Karpas-422 (cell line): ENCODE results near the gene SLC48A1. TPM values are rescaled to one million over a fixed set of nuclear protein-coding genes. Genes with fewer than 3 reads are reported as not detected.

Source experiments
- DNase-seq: peaks from one replicate; pipeline ENCODE4 v3.0.0-alpha.2; 2015
- H2AFZ ChIP-seq: fragments of 200-600 bp; sonication (generic); 2 replicates; pipeline ENCODE4 v1.6.1; 2014; ENCODE audit warnings: antibody characterized with exemption, low read length, mixed read lengths
- H3K27ac ChIP-seq: fragments of 200-600 bp; sonication (generic); 2 replicates; pipeline ENCODE4 v1.5.1; 2014; ENCODE audit warnings: mild to moderate bottlenecking, low read length, moderate library complexity
- H3K27me3 ChIP-seq: fragments of 200-600 bp; sonication (generic); 2 replicates; pipeline ENCODE4 v1.6.1; 2014; ENCODE audit warnings: low read length, mixed read lengths
- H3K36me3 ChIP-seq: fragments of 200-600 bp; sonication (generic); 2 replicates; pipeline ENCODE4 v1.6.1; 2014; ENCODE audit warnings: low read length, mixed read lengths; ENCODE audit not compliant: insufficient read depth
- H3K4me1 ChIP-seq: fragments of 200-600 bp; sonication (generic); 2 replicates; pipeline ENCODE4 v1.6.1; 2014; ENCODE audit warnings: mild to moderate bottlenecking, low read length, mixed read lengths
- H3K4me2 ChIP-seq: fragments of 200-600 bp; sonication (generic); 2 replicates; pipeline ENCODE4 v1.6.1; 2014; ENCODE audit warnings: low read length, low read depth, mild to moderate bottlenecking; ENCODE audit not compliant: poor library complexity, severe bottlenecking
- H3K4me3 ChIP-seq: fragments of 200-600 bp; sonication (generic); 2 replicates; pipeline ENCODE4 v1.5.1; 2014; ENCODE audit warnings: mild to moderate bottlenecking, antibody characterized with exemption, low read length, mixed read lengths
- H3K79me2 ChIP-seq: fragments of 200-600 bp; sonication (generic); 2 replicates; pipeline ENCODE4 v1.6.1; 2014; ENCODE audit warnings: mild to moderate bottlenecking, low read length, mixed read lengths
- H3K9ac ChIP-seq: fragments of 200-600 bp; sonication (generic); 2 replicates; pipeline ENCODE4 v1.6.0; 2014; ENCODE audit warnings: low read length
- H3K9me2 ChIP-seq: fragments of 200-600 bp; sonication (generic), shearing (Covaris generic); replicated peaks from 2 replicates; pipeline ENCODE4 v1.6.0; 2014; ENCODE audit warnings: mild to moderate bottlenecking, low read length, moderate library complexity; ENCODE audit not compliant: insufficient read depth
- H3K9me3 ChIP-seq: fragments of 300-700, 200-600 bp; sonication (generic); 2 replicates; pipeline ENCODE4 v1.6.1; 2014; ENCODE audit warnings: low read length, mixed read lengths
- H4K20me1 ChIP-seq: fragments of 200-600 bp; sonication (generic); 2 replicates; pipeline ENCODE4 v1.6.1; 2014; ENCODE audit warnings: mild to moderate bottlenecking, antibody characterized with exemption, low read length, low read depth; ENCODE audit not compliant: insufficient read depth
- total RNA-seq: library from RNA; depleted of rRNA; stranded (reverse); fragments of >200 nt; shearing (Covaris generic); gene quantifications from 2 replicates; pipeline ENCODE4 v1.2.3, GENCODE V29; 2014; ENCODE audit warnings: low replicate concordance

SLC48A1 gene
- total RNA-seq, 1 experiment from 2014 or later, result 21.9 TPM

- H3K27ac ChIP-seq, result peak overlapping the region; percentile 74
- peak overlapping the region; percentile 75 for H3K4me2 ChIP-seq
- H4K20me1 ChIP-seq, result no peaks in the 10 kb centered on the region
- H3K4me3 ChIP-seq, result peak overlapping the region; percentile 71; the same call in 1 of the 2 replicates
- H3K9ac ChIP-seq, result peak overlapping the region; percentile 44
- peaks cover 63% of the 10 kb centered on the region for H3K4me1 ChIP-seq
- no peak for DNase-seq
- H3K79me2 ChIP-seq, result peaks cover 27% of the 10 kb centered on the region
- no peaks in the 10 kb centered on the region for H3K27me3 ChIP-seq
- no peaks in the 10 kb centered on the region for H3K36me3 ChIP-seq
- no peaks in the 10 kb centered on the region for H3K9me3 ChIP-seq
- H3K9me2 ChIP-seq, result no peaks in the 10 kb centered on the region
- no peak overlapping the region for H2AFZ ChIP-seq
Observed at GRCh38 chr12:47774663-47775062, 1.6 kb downstream of the SLC48A1 start.

DNA sequence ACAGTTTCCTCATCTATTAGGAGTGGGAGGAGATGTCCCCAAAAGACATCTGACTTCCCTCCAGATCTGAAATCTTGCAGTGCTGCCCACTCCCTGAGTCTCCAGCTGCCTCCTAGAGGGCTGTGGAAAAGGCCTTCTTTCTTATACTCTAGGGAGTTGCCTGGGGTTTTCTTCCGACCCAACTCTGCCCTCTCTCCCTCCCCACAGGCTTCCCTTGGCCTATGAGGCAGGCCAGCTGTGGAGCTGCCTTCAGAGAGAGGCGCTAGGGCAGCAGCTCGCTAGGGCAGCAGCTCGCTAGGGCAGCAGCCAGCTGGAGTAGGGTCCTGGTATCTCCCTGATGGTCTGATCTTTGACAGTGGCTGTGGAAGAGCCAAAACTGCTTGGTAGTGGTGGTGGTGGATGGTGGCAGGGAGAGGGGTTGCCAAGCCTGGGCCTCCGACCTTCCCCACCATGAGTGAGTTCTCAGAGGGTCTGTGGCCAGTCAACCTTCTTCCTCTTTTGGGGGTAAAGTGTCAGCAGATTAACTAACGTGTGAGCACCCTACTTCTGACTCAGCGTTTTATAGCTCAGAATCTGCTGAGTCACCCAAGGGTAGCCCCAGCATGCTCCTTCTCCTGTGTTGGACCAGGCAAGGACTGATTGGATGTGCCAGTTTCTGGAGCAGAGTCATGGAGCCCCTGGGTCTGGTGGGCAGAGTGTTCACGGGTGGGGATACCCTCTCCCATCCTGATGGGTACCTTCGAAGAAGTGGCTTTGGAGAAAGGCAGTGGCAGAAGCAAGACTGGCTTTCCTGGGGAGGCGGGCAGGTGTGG lies 2.3 kb downstream of the SLC48A1 start:
- no peaks in the 10 kb centered on the region for H3K27me3 ChIP-seq

GRCh38 chr12:47776471-47777143 lies 3.6 kb downstream of the SLC48A1 start:
- Histone ChIP-seq H3K9me2 (no peaks in the 10 kb centered on the region), H3K27me3 (no peaks in the 10 kb centered on the region), H3K27ac (peak overlapping the region; percentile 74), H3K4me1 (peaks cover 64% of the 10 kb centered on the region), H3K79me2 (peaks cover 27% of the 10 kb centered on the region), H3K4me2 (peak overlapping the region; percentile 22), H3K9ac (peak overlapping the region; percentile 38), H3K4me3 (no peak overlapping the region), H4K20me1 (no peaks in the 10 kb centered on the region), H2AFZ (no peak overlapping the region), H3K36me3 (no peaks in the 10 kb centered on the region), H3K9me3 (no peaks in the 10 kb centered on the region)
- no peak for DNase-seq

More for the DNA sequence above, 2.3 kb downstream of the SLC48A1 start:
- Histone ChIP-seq H3K9ac (peak overlapping the region; percentile 44), H3K9me3 (no peaks in the 10 kb centered on the region), H3K4me1 (peaks cover 64% of the 10 kb centered on the region), H3K9me2 (no peaks in the 10 kb centered on the region), H3K36me3 (no peaks in the 10 kb centered on the region), H3K4me3 (peak overlapping the region; percentile 0; the same call in 1 of the 2 replicates), H4K20me1 (no peaks in the 10 kb centered on the region), H3K27ac (peak overlapping the region; percentile 74), H3K79me2 (peaks cover 27% of the 10 kb centered on the region), H3K4me2 (peak overlapping the region; percentile 75), H2AFZ (no peak overlapping the region)
- peak; percentile 86 for DNase-seq

DNA sequence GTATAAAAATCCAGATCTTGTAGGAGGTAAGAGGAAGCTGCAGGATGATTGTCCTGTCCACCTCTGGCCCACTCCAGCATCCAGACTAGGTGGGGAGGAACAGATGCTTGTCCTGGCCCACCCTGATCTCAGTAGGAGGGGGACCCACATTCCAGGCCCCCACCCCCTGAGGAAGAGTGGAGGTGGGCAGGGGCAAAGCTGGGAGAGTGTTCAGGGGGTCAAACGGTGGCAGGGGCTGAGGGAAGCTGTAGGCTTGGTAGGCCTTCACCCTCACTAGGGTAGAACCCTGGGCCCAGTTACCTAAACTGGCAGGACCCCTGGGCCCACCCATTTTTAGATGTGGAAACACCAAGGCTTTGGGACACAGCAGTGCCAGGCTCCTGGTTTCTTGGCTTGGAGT lies 4.1 kb downstream of the SLC48A1 start:
- Histone ChIP-seq H3K79me2 (peaks cover 27% of the 10 kb centered on the region), H3K4me3 (no peak overlapping the region), H3K27ac (peak overlapping the region; percentile 74), H3K36me3 (no peaks in the 10 kb centered on the region), H3K27me3 (no peaks in the 10 kb centered on the region), H3K9ac (peak overlapping the region; percentile 38), H3K4me1 (peaks cover 66% of the 10 kb centered on the region), H2AFZ (no peak overlapping the region), H4K20me1 (no peaks in the 10 kb centered on the region), H3K4me2 (peak overlapping the region; percentile 22), H3K9me3 (no peaks in the 10 kb centered on the region), H3K9me2 (no peaks in the 10 kb centered on the region)
- DNase-seq, result no peak

- Histone ChIP-seq H3K4me3 (no peak overlapping the region), H2AFZ (no peak overlapping the region), H3K9me3 (no peaks in the 10 kb centered on the region), H3K27me3 (no peaks in the 10 kb centered on the region), H3K4me2 (peak overlapping the region; percentile 22), H3K4me1 (peaks cover 69% of the 10 kb centered on the region), H3K79me2 (peaks cover 27% of the 10 kb centered on the region), H3K27ac (peak overlapping the region; percentile 74), H3K9me2 (no peaks in the 10 kb centered on the region), H3K36me3 (no peaks in the 10 kb centered on the region), H4K20me1 (no peaks in the 10 kb centered on the region), H3K9ac (0 out of 2 replicates have a peak overlapping the region, but pooled peaks have one; percentile 1)
- no peak for DNase-seq
Observed at GRCh38 chr12:47777741-47778558, 4.9 kb downstream of the SLC48A1 start.

DNA sequence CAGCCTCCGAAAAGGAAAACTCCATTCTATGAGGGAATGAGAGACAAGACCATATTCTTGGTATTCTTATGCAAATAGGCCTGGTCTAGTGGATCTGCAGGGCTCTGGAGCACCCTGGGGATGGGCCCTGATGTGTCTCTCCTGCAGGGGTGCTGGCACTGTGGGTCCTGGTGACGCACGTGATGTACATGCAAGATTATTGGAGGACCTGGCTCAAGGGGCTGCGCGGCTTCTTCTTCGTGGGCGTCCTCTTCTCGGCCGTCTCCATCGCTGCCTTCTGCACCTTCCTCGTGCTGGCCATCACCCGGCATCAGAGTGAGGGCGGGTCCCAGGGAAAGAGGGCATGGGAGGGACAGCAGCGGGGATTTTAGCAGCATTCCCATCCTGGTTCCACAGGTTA lies 5.8 kb downstream of the SLC48A1 start:
- no peaks in the 10 kb centered on the region for H3K9me2 ChIP-seq
- H3K27me3 ChIP-seq, result no peaks in the 10 kb centered on the region
- H3K4me2 ChIP-seq, result peak overlapping the region; percentile 14
- no peaks in the 10 kb centered on the region for H4K20me1 ChIP-seq
- H3K79me2 ChIP-seq, result peaks cover 23% of the 10 kb centered on the region
- H3K9ac ChIP-seq, result no peak overlapping the region
- H3K27ac ChIP-seq, result peak overlapping the region; percentile 74
- H3K9me3 ChIP-seq, result no peaks in the 10 kb centered on the region
- no peak for DNase-seq
- peaks cover 72% of the 10 kb centered on the region for H3K4me1 ChIP-seq
- no peak overlapping the region for H3K4me3 ChIP-seq
- peaks cover 6% of the 10 kb centered on the region; the same call in 1 of the 2 replicates for H3K36me3 ChIP-seq
- no peak overlapping the region for H2AFZ ChIP-seq

GRCh38 chr12:47779301-47779942 lies 6.4 kb downstream of the SLC48A1 start:
- H3K36me3 ChIP-seq, result peaks cover 6% of the 10 kb centered on the region; the same call in 1 of the 2 replicates
- H4K20me1 ChIP-seq, result no peaks in the 10 kb centered on the region
- H3K27ac ChIP-seq, result no peak overlapping the region
- no peaks in the 10 kb centered on the region for H3K27me3 ChIP-seq
- H3K9me2 ChIP-seq, result no peaks in the 10 kb centered on the region
- peaks cover 67% of the 10 kb centered on the region for H3K4me1 ChIP-seq
- no peaks in the 10 kb centered on the region for H3K9me3 ChIP-seq
- DNase-seq, result peak; percentile 97
- H3K4me2 ChIP-seq, result no peak overlapping the region
- no peak overlapping the region for H3K9ac ChIP-seq
- H3K79me2 ChIP-seq, result peaks cover 18% of the 10 kb centered on the region
- H3K4me3 ChIP-seq, result no peak overlapping the region
- H2AFZ ChIP-seq, result no peak overlapping the region
